GM18909 (cell line): ENCODE data around the gene LRP8.

Source experiments
- ATAC-seq: cut with Tn5 transposase; IDR thresholded peaks from one replicate; pipeline ENCODE4 v1.9.1; 2021; ENCODE audit warnings: mild to moderate bottlenecking; ENCODE audit not compliant: unreplicated experiment, poor library complexity

LRP8 gene

GRCh38 chr1:53309802-53310201 lies 18.1 kb downstream of the LRP8 start:
- ATAC-seq: no peak

DNA sequence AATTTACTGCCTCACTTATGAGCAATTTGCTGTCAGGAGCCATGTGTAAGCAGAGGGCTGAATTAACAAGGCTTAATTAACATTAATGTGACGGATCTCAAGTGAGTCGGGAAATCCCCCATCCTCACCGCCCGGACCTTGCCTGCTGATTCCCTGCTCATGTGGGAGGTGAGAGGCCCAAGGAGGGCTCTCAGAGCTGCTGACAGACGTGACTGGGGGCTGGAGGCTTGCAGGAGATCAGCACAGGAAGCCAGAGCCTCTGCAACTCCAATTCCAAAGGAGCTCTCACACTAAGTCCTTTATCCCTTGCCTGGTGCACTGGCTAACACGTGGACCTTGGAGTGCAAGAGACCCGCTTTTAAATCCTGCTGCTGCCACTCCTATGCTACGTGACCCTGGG lies 19.4 kb downstream of the LRP8 start:
- ATAC-seq: no peak

GRCh38 chr1:53307037-53307436 lies 20.8 kb downstream of the LRP8 start:
- no peak for ATAC-seq

DNA sequence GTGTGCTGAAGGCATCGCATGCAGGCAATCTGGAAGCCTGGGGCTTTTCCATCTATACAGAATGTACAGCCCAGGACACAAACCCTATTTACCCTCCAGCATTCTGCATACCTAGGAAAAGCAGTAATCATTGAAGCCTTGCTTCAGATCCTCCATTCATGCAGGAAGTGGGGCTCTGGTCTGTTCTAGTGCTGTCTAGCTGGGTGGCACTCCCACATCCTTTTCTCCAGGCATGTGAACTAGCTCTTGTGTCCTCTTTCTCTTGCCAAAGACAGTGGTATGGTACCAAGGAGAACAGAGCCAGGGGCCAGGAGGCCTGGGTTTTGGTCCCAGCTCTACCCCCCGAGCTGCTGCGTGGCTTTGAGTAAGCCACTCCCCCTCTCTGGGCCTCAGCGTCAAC lies 21.7 kb downstream of the LRP8 start:
- no peak for ATAC-seq

GRCh38 chr1:53305650-53306049 lies 22.2 kb downstream of the LRP8 start:
- no peak for ATAC-seq

GRCh38 chr1:53304527-53304926 lies 23.3 kb downstream of the LRP8 start:
- no peak for ATAC-seq

- no peak for ATAC-seq
Measured at GRCh38 chr1:53303726-53304515, 23.9 kb downstream of the LRP8 start.

GRCh38 chr1:53303243-53303642 lies 24.6 kb downstream of the LRP8 start:
- no peak for ATAC-seq

- no peak for ATAC-seq
Measured at GRCh38 chr1:53299233-53299632, 28.6 kb downstream of the LRP8 start.

GRCh38 chr1:53298045-53298637 lies 29.7 kb downstream of the LRP8 start:
- ATAC-seq: no peak

GRCh38 chr1:53297195-53297594 lies 30.7 kb downstream of the LRP8 start:
- no peak for ATAC-seq

DNA sequence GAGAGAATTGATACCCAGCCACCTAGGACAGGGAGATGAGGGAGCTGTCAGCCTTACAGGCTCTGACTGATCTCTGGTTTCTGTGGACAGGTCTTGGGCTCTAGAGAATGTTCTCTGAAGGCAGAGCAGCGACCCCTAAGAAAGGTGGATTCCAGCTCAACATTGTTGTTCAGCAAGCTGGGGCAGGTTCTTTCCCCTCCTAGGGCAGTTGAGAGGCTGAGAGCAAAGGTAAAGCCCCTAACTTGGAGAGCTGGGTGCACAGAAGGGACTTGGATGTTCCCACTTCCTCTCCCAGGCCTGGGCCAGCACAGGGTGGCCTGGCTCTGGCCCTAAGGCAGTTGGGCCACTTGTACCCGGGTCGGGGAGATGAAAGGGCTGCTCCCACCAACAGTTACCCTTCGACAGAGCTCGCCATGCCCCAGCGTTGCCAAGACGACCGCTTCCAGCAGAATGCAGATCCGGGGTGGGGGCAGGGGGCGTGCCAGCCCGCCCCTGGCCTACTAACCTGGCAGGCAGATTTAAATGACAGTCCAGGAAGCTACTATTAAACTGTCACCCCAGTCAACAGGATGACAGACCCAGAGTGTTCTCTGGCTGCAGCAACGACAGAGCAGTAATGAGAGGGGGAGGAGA lies 31.6 kb downstream of the LRP8 start:
- no peak for ATAC-seq

DNA sequence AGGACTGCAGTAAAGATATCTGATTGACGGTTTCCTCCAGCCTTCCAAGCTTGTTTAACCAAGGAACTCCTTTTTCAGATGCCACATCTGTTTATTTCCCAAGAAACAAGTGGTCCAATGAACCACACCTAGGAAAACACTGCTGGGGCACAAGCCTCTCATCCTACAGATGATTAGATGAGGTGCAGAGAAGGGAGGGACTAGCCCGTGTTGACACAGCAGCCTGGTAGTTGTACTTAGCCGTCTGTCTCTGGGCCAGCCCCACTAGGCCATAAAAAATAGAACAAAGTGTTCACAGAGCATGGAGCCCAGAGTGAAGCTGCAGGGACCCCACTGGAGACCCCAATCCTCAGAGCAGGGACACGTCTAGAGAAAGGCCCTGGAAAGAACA lies 32.1 kb downstream of the LRP8 start:
- ATAC-seq: no peak

- ATAC-seq: no peak
Measured at GRCh38 chr1:53295295-53295694, 32.6 kb downstream of the LRP8 start.

- ATAC-seq: no peak
Measured at GRCh38 chr1:53294567-53294966, 33.3 kb downstream of the LRP8 start.

DNA sequence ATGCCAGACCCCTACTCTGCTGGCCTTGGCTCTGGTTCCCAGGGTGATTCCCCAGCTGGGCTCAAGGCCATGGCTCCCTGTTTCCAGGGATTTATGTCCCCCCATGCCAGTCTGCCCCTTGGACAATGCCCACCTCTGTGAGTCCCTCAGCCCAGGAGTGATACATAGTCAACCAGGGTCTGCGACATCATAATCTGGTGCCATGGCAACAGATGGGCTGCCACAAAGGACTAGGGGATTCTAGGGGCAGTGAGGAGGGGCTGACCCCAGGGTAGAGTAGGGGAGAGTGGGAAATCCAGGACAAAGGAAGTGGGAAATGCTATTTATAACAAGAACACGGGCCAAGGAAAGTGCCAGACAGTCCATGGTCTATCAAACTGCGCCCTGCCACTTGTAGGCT lies 33.8 kb downstream of the LRP8 start:
- no peak for ATAC-seq

GRCh38 chr1:53293123-53293522 lies 34.7 kb downstream of the LRP8 start:
- ATAC-seq: no peak

- peak; percentile 56 for ATAC-seq
Measured at GRCh38 chr1:53292690-53293089, 35.2 kb downstream of the LRP8 start.

- no peak for ATAC-seq
Measured at GRCh38 chr1:53291574-53291973, 36.3 kb downstream of the LRP8 start.

DNA sequence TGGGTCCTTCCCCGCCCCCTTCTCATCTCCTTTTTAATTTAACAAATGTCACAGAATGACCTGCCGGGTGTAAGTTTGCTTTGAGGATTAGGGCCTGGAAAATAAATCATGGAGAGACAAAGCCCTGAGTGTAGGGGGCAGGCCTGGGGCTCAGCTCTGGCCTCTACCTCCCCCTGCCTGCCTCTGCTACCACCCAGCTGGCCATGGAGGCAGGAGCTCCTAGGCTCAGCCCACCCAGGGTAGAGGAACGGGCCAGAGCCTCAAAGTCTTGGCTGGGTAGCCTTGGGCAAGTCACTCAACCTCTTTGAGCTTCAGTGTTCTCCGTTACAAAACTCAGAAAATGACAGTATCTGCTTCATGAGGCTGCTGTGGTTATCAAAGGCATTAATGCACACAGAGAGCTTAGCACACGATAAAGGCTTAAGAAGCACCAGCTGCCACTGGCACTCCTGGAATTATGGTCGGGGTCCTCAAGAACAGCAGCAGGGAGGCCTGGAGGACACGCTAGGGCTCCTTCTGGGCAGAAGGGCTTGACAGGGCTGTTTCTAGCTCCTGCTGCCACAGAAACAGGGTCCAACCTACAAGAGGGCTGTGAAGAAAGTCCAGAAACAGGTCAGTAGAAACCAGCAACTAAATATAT lies 39.0 kb downstream of the LRP8 start:
- no peak for ATAC-seq
